Measurements from ENCODE around the gene C20orf144. TPM values are rescaled to one million over a fixed set of nuclear protein-coding genes. Genes with fewer than 3 reads are reported as not detected.
A peak's percentile ranks its signal among the peaks of the same experiment; 100 is the strongest.

The C20orf144 gene
- total and polyA plus RNA-seq, 11 donors, result 0.13 to 0.50 (median 0.15) TPM; not detected in 8

- DNase-seq (no peak), ATAC-seq (no peak)
- no peak for TF ChIP-seq CTCF (IDR thresholded peaks at IDR 0.05)
- TF ChIP-seq POLR2A (IDR thresholded peaks at IDR 0.05), result no peak
- Histone ChIP-seq H3K4me1 (peaks cover 0 to 31% (median 9%) of the 10 kb centered on the region in 12 donors), H3K27me3 (no peaks in the 10 kb centered on the region), H3K4me3 (no peak overlapping the region), H3K27ac (no peak overlapping the region), H3K36me3 (no peaks in the 10 kb centered on the region), H3K9me3 (no peaks in the 10 kb centered on the region)
- intact Hi-C loops (cut with DNase I), result loop anchor here in 1 of 10 donors (10.0 kb wide), 1 partner anchor 313 kb away; the partner anchor contains the start of gene RALY
- WGBS, 4 donors, result 85 to 93% (median 89%) methylated on average over 8 to 9 of the region's 9 CpGs
Observed at GRCh38 chr20:33681728-33682353, 19.7 kb downstream of the C20orf144 start.

GRCh38 chr20:33684533-33685327 is 22.6 kb downstream of the C20orf144 start:
- DNase-seq (no peak), ATAC-seq (no peak)
- intact Hi-C loops (cut with DNase I), result loop anchor here in 3 of 10 donors (5.0 to 10.0 kb wide), 2 partner anchors 38 to 310 kb away; partner anchors contain the start of genes PXMP4 (in 3 of the 3) and RALY (in 1 of the 3)
- no peaks in the 10 kb centered on the region for H3K27me3 ChIP-seq
- no peaks in the 10 kb centered on the region for H3K9me3 ChIP-seq
- no peaks in the 10 kb centered on the region for H3K36me3 ChIP-seq
- H3K4me1 ChIP-seq, result peaks cover 0 to 33% (median 14%) of the 10 kb centered on the region in 12 donors
- no peak overlapping the region for H3K27ac ChIP-seq
- peak overlapping the region in 2 of 12 donors; percentile 48 to 56 for H3K4me3 ChIP-seq
- TF ChIP-seq CTCF (IDR thresholded peaks at IDR 0.05), result no peak
- WGBS, 4 donors, result 34 to 50% (median 45%) methylated on average over 9 to 10 of the region's 10 CpGs

- 0 to 7% (median 3%) methylated on average over 4 to 53 of the region's 53 CpGs for WGBS, 4 donors
- Histone ChIP-seq H3K4me3 (peak overlapping the region in 10 of 12 donors; percentile 24 to 73 (median 42)), H3K9me3 (no peaks in the 10 kb centered on the region), H3K27ac (no peak overlapping the region), H3K27me3 (no peaks in the 10 kb centered on the region), H3K4me1 (peaks cover 0 to 32% (median 14%) of the 10 kb centered on the region in 12 donors), H3K36me3 (no peaks in the 10 kb centered on the region)
- intact Hi-C loops (cut with DNase I), result loop anchor here in 3 of 10 donors (5.0 to 10.0 kb wide), 2 partner anchors 37 to 309 kb away; partner anchors contain the start of genes PXMP4 (in 3 of the 3) and RALY (in 1 of the 3)
- ATAC-seq, result no peak
- TF ChIP-seq POLR2A (IDR thresholded peaks at IDR 0.05) (no peak), CTCF (IDR thresholded peaks at IDR 0.05) (no peak)
- no peak for DNase-seq
Observed at GRCh38 chr20:33685328-33686099, 23.4 kb downstream of the C20orf144 start.
